ENCODE data around the gene UPF2. TPM values are rescaled to one million over a fixed set of nuclear protein-coding genes. Genes with fewer than 3 reads are reported as not detected.

UPF2 gene
- total and polyA plus RNA-seq, 2 of the 4 experiments (the other 2 are of a cell fraction) = 9.2 to 14.3 TPM

DNA sequence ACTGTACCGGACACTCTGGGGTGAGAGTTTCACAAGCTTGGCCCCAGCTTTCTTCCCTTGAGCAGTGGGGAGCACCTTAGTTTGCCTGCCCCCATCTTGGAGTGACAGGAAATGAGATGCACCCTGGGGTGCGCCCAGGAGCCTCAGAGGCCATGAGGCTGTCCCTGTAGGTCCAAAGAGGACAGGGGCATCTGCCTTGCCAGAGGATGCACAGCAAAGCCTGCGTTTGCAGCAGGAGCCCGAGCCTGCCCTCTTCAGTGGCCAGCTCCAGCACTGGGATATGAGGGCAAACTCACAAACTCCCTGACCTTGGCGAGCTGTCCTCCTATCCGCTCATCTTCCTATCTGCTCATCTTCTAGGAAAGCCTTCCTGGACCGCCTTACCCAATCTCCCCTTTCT, 140.0 kb downstream of the UPF2 start:
- no peak overlapping the region for H3K27ac ChIP-seq (ENCODE audit: insufficient read depth, low read length)
- CTCF ChIA-PET = no interaction called here
- no peak overlapping the region for H3K4me2 ChIP-seq (ENCODE audit: low read depth, low read length)
- no peak overlapping the region for H3K4ac ChIP-seq (ENCODE audit: low read depth, low read length)
- no peak overlapping the region for H3K4me3 ChIP-seq (ENCODE audit: insufficient read depth, low read depth, low read length)
- H4K91ac ChIP-seq (ENCODE audit: insufficient read depth, low read depth, low read length) = no peak overlapping the region
- 82% methylated on average over 2 of the region's 7 CpGs; no CpG with 5 or more reads in 1 of the 2 experiments for WGBS, 2 experiments (ENCODE audit: extremely low coverage in 2 of 2, insufficient read length in 1 of 2)
- H3K9me3 ChIP-seq (ENCODE audit: control insufficient read depth, insufficient read depth, low read length) = no peaks in the 10 kb centered on the region
- H2BK120ac ChIP-seq (ENCODE audit: low read depth, low read length) = no peak overlapping the region
- H3K23ac ChIP-seq (ENCODE audit: low read depth, low read length) = no peak overlapping the region
- H4K8ac ChIP-seq (ENCODE audit: low read depth in 2 of 2, low read length in 2 of 2) = no peak overlapping the region
- no peak overlapping the region for H2BK20ac ChIP-seq (ENCODE audit: low read depth, low read length)
- POLR2A ChIA-PET (ENCODE audit: unreplicated experiment) = no interaction called here
- H3K9me1 ChIP-seq (ENCODE audit: insufficient read depth, low read length) = peaks cover 10% of the 10 kb centered on the region; the same call in 1 of the 2 replicates
- intact Hi-C loops (cut with micrococcal nuclease) = no loop called here
- H2AFZ ChIP-seq (replicated peaks; ENCODE audit: low read length, poor library complexity) = no peak overlapping the region
- DNase-seq (no peak), ATAC-seq (ENCODE audit: low read depth) (no peak)
- dilution Hi-C loops (cut with HindIII; ENCODE audit: low sequenced_read_pairs, unreplicated experiment) = no loop called here
- no peak overlapping the region for H3K56ac ChIP-seq (ENCODE audit: extremely low read depth, insufficient read depth, low read length)
- no peak overlapping the region for H3K9ac ChIP-seq (ENCODE audit: low read depth, low read length)
- H4K5ac ChIP-seq (ENCODE audit: low read depth, low read length) = no peak overlapping the region
- no peak overlapping the region for H2BK15ac ChIP-seq (ENCODE audit: low read depth, low read length)
- in situ Hi-C loops (cut with MboI; ENCODE audit: low sequenced_read_pairs) = no loop called here
- no TSS peak for BruUV-seq (replicated peaks)
- no peak overlapping the region for H2BK5ac ChIP-seq (ENCODE audit: low read depth, low read length, poor library complexity, severe bottlenecking)
- no peak overlapping the region for H2AK5ac ChIP-seq (ENCODE audit: low read depth, low read length)
- no peak overlapping the region for H3K14ac ChIP-seq (replicated peaks; ENCODE audit: low read depth, low read length)
- peaks cover 3% of the 10 kb centered on the region; the same call in 1 of the 2 replicates for H3K4me1 ChIP-seq (ENCODE audit: control insufficient read depth, insufficient read depth, low read length)
- H3K36me3 ChIP-seq (ENCODE audit: control insufficient read depth, insufficient read depth, low read length) = no peaks in the 10 kb centered on the region
- no peaks in the 10 kb centered on the region for H3K79me1 ChIP-seq (ENCODE audit: low read depth in 1 of 2, low read length in 2 of 2)
- no peak overlapping the region for H3K18ac ChIP-seq (ENCODE audit: low read depth, low read length)
- TF ChIP-seq, protein P1, sequence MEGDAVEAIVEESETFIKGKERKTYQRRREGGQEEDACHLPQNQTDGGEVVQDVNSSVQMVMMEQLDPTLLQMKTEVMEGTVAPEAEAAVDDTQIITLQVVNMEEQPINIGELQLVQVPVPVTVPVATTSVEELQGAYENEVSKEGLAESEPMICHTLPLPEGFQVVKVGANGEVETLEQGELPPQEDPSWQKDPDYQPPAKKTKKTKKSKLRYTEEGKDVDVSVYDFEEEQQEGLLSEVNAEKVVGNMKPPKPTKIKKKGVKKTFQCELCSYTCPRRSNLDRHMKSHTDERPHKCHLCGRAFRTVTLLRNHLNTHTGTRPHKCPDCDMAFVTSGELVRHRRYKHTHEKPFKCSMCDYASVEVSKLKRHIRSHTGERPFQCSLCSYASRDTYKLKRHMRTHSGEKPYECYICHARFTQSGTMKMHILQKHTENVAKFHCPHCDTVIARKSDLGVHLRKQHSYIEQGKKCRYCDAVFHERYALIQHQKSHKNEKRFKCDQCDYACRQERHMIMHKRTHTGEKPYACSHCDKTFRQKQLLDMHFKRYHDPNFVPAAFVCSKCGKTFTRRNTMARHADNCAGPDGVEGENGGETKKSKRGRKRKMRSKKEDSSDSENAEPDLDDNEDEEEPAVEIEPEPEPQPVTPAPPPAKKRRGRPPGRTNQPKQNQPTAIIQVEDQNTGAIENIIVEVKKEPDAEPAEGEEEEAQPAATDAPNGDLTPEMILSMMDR (conservative IDR thresholded peaks at IDR 0.05; ENCODE audit: low read depth, low read length) = no peak
- TF ChIP-seq, protein P2, sequence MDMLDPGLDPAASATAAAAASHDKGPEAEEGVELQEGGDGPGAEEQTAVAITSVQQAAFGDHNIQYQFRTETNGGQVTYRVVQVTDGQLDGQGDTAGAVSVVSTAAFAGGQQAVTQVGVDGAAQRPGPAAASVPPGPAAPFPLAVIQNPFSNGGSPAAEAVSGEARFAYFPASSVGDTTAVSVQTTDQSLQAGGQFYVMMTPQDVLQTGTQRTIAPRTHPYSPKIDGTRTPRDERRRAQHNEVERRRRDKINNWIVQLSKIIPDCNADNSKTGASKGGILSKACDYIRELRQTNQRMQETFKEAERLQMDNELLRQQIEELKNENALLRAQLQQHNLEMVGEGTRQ (IDR thresholded peaks at IDR 0.05; ENCODE audit: low read depth, low read length) = no peak
- TF ChIP-seq RFX5 (IDR thresholded peaks at IDR 0.05; ENCODE audit: low read depth, low read length) (no peak), RCOR1 (IDR thresholded peaks at IDR 0.05; ENCODE audit: insufficient replicate concordance, low read length) (no peak), POLR2A (IDR thresholded peaks at IDR 0.05; ENCODE audit: low read depth, low read length) (no peak), MAFK (IDR thresholded peaks at IDR 0.05; ENCODE audit: low read depth, low read length) (no peak), FOS (IDR thresholded peaks at IDR 0.05; ENCODE audit: low read depth, low read length) (no peak), MXI1 (IDR thresholded peaks at IDR 0.05; ENCODE audit: borderline replicate concordance, low read depth, low read length) (no peak), CHD1 (IDR thresholded peaks at IDR 0.05; ENCODE audit: low read depth, low read length) (no peak), RAD21 (IDR thresholded peaks at IDR 0.05; ENCODE audit: low read length) (no peak), SMC3 (IDR thresholded peaks at IDR 0.05; ENCODE audit: low read depth, low read length) (no peak), MAZ (IDR thresholded peaks at IDR 0.05; ENCODE audit: borderline replicate concordance, low read depth, low read length) (no peak), CEBPB (IDR thresholded peaks at IDR 0.05; ENCODE audit: low read depth, low read length) (no peak), BHLHE40 (IDR thresholded peaks at IDR 0.05; ENCODE audit: low read depth, low read length) (no peak)
- TF ChIP-seq, protein P3, sequence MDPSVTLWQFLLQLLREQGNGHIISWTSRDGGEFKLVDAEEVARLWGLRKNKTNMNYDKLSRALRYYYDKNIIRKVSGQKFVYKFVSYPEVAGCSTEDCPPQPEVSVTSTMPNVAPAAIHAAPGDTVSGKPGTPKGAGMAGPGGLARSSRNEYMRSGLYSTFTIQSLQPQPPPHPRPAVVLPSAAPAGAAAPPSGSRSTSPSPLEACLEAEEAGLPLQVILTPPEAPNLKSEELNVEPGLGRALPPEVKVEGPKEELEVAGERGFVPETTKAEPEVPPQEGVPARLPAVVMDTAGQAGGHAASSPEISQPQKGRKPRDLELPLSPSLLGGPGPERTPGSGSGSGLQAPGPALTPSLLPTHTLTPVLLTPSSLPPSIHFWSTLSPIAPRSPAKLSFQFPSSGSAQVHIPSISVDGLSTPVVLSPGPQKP (IDR thresholded peaks at IDR 0.05; ENCODE audit: borderline replicate concordance, low read depth, low read length) = no peak
- no peaks in the 10 kb centered on the region for H4K20me1 ChIP-seq (ENCODE audit: insufficient read depth, low read length)
- H2AK9ac ChIP-seq (replicated peaks; ENCODE audit: low read depth, low read length, poor library complexity) = no peak overlapping the region
- H3K27me3 ChIP-seq (ENCODE audit: control insufficient read depth, insufficient read depth, low read length) = no peaks in the 10 kb centered on the region; the same call in 1 of the 2 replicates
